NB4 (cell line): ENCODE data around the gene PPEF2.

Experiments
- CTCF ChIP-seq: IDR thresholded peaks from one replicate; pipeline ENCODE4 v1.5.1; 2012; ENCODE audit warnings: low read depth, low read length
- MAX ChIP-seq: IDR thresholded peaks from 2 replicates; pipeline ENCODE4 v1.6.1; 2011; ENCODE audit warnings: low read depth, low read length
- MYC ChIP-seq: IDR thresholded peaks from 2 replicates; pipeline ENCODE4 v1.6.1; 2011; ENCODE audit warnings: low read depth, low read length
- POLR2A ChIP-seq: IDR thresholded peaks from 2 replicates; pipeline ENCODE4 v1.6.1; 2011; ENCODE audit warnings: mild to moderate bottlenecking; ENCODE audit not compliant: insufficient read length; ENCODE audit errors: extremely low read depth

- TF ChIP-seq CTCF (peak; percentile 84), POLR2A (no peak), MYC (no peak), MAX (no peak)
These were observed 13.9 kb upstream of the PPEF2 start for GRCh38 chr4:75916091-75916661.
